IMR-90 (cell line): ENCODE results near the gene INO80. TPM values are rescaled to one million over a fixed set of nuclear protein-coding genes. Genes with fewer than 3 reads are reported as not detected.

Source experiments
- ATAC-seq: fragments of 200-7000 bp; cut with Tn5 transposase; 2 replicates; pipeline ENCODE4 v1.9.1; 2020; ENCODE audit warnings: low read depth, mild to moderate bottlenecking, moderate library complexity
- BruUV-seq: library from RNA; stranded (reverse); fragments of 400-500 nt; replicated peaks from 2 replicates; lab custom pipeline; 2021; lab: Mats Ljungman, UMichigan
- CTCF ChIA-PET: fragments of 300-600 bp; formaldehyde crosslinking; extraction: SDS; loops from one replicate; lab custom pipeline; 2021; ENCODE audit warnings: antibody characterized with exemption; lab: Yijun Ruan, JAX
- POLR2A ChIA-PET: fragments of 300-600 bp; sonication (Branson Sonifier 250); formaldehyde crosslinking; loops from one replicate; lab custom pipeline; 2022; ENCODE audit warnings: antibody characterized with exemption; ENCODE audit not compliant: unreplicated experiment; lab: Charles Lee
- DNase-seq: peaks from one replicate; pipeline ENCODE4 v3.0.0; 2013
- H2AFZ ChIP-seq: replicated peaks from 2 replicates; pipeline ENCODE3; 2013; ENCODE audit warnings: low read length, mild to moderate bottlenecking; ENCODE audit not compliant: poor library complexity
- H2AK5ac ChIP-seq: 2 replicates; pipeline ENCODE4 v1.6.1; 2013; ENCODE audit warnings: low read depth, low read length, inconsistent platforms
- H2AK9ac ChIP-seq: replicated peaks from 2 replicates; pipeline ENCODE3; 2013; ENCODE audit warnings: mild to moderate bottlenecking, low read depth, low read length, moderate library complexity; ENCODE audit not compliant: poor library complexity
- H2BK120ac ChIP-seq: 2 replicates; pipeline ENCODE4 v1.6.1; 2013; ENCODE audit warnings: low read depth, low read length, inconsistent platforms
- H2BK15ac ChIP-seq: 3 replicates; pipeline ENCODE4 v1.6.1; 2013; ENCODE audit warnings: low read depth, low read length, inconsistent platforms
- H2BK20ac ChIP-seq: 2 replicates; pipeline ENCODE4 v1.6.1; 2013; ENCODE audit warnings: low read depth, mild to moderate bottlenecking, inconsistent platforms, low read length, moderate library complexity
- H2BK5ac ChIP-seq: 2 replicates; pipeline ENCODE4 v1.6.1; 2013; ENCODE audit warnings: mild to moderate bottlenecking, low read depth, low read length, inconsistent platforms; ENCODE audit not compliant: poor library complexity, severe bottlenecking
- H3K14ac ChIP-seq: replicated peaks from 2 replicates; pipeline ENCODE4 v1.6.1; 2013; ENCODE audit warnings: low read depth, low read length, inconsistent platforms
- H3K18ac ChIP-seq: 2 replicates; pipeline ENCODE4 v1.6.1; 2013; ENCODE audit warnings: low read depth, low read length, control low read depth
- H3K23ac ChIP-seq: 2 replicates; pipeline ENCODE4 v1.6.1; 2013; ENCODE audit warnings: low read depth, low read length, inconsistent platforms
- H3K27ac ChIP-seq: 2 replicates; pipeline ENCODE4 v1.5.1; 2013; ENCODE audit warnings: mild to moderate bottlenecking, control low read depth, low read length; ENCODE audit not compliant: insufficient read depth
- H3K27me3 ChIP-seq: 2 replicates; pipeline ENCODE4 v1.6.1; 2013; ENCODE audit warnings: low read length; ENCODE audit not compliant: control insufficient read depth, insufficient read depth
- H3K36me3 ChIP-seq: 2 replicates; pipeline ENCODE4 v1.6.1; 2013; ENCODE audit warnings: low read length, mixed read lengths; ENCODE audit not compliant: control insufficient read depth, insufficient read depth
- H3K4ac ChIP-seq: 2 replicates; pipeline ENCODE4 v1.6.1; 2013; ENCODE audit warnings: low read depth, low read length, inconsistent platforms
- H3K4me1 ChIP-seq: 2 replicates; pipeline ENCODE4 v1.6.1; 2013; ENCODE audit warnings: low read length, mixed read lengths; ENCODE audit not compliant: control insufficient read depth, insufficient read depth
- H3K4me2 ChIP-seq: 2 replicates; pipeline ENCODE4 v1.6.1; 2013; ENCODE audit warnings: low read depth, mild to moderate bottlenecking, control low read depth, low read length, moderate library complexity
- H3K4me3 ChIP-seq: 2 replicates; pipeline ENCODE4 v1.5.1; 2013; ENCODE audit warnings: low read depth, mild to moderate bottlenecking, control low read depth, low read length, moderate library complexity; ENCODE audit not compliant: insufficient read depth
- H3K56ac ChIP-seq: 2 replicates; pipeline ENCODE4 v1.6.1; 2013; ENCODE audit warnings: low read length, inconsistent platforms; ENCODE audit not compliant: insufficient read depth; ENCODE audit errors: extremely low read depth
- H3K79me1 ChIP-seq, 2 experiments: 2 replicates each; pipeline ENCODE4 v1.6.1; 2013; ENCODE audit warnings: low read length in 2 of 2, inconsistent platforms in 1 of 2, low read depth in 1 of 2
- H3K9ac ChIP-seq: 2 replicates; pipeline ENCODE4 v1.6.1; 2013; ENCODE audit warnings: low read depth, low read length, control low read depth
- H3K9me1 ChIP-seq: 2 replicates; pipeline ENCODE4 v1.6.1; 2013; ENCODE audit warnings: low read length, inconsistent platforms; ENCODE audit not compliant: insufficient read depth
- H3K9me3 ChIP-seq: 2 replicates; pipeline ENCODE4 v1.6.1; 2013; ENCODE audit warnings: low read length; ENCODE audit not compliant: control insufficient read depth, insufficient read depth
- H4K20me1 ChIP-seq: 2 replicates; pipeline ENCODE4 v1.6.1; 2013; ENCODE audit warnings: low read length, inconsistent platforms; ENCODE audit not compliant: insufficient read depth
- H4K5ac ChIP-seq: 2 replicates; pipeline ENCODE4 v1.6.1; 2013; ENCODE audit warnings: mild to moderate bottlenecking, low read depth, low read length, control low read depth
- H4K8ac ChIP-seq, 2 experiments: 2 replicates each; pipeline ENCODE4 v1.6.1; 2013; ENCODE audit warnings: low read depth in 2 of 2, low read length in 2 of 2, control low read depth in 1 of 2, inconsistent platforms in 1 of 2
- H4K91ac ChIP-seq: 2 replicates; pipeline ENCODE4 v1.6.1; 2013; ENCODE audit warnings: low read depth, low read length, inconsistent platforms; ENCODE audit not compliant: insufficient read depth
- CHD1 ChIP-seq: IDR thresholded peaks from 2 replicates; pipeline ENCODE4 v1.6.1; 2012; ENCODE audit warnings: low read depth, low read length, improper control_type of control experiment
- ELK1 ChIP-seq: fragments of 150-350 bp; IDR thresholded peaks from 2 replicates; pipeline ENCODE4 v1.6.1; 2016; ENCODE audit warnings: low read depth, mild to moderate bottlenecking, low read length, moderate library complexity, borderline replicate concordance
- FOS ChIP-seq: fragments of 150-350 bp; IDR thresholded peaks from 2 replicates; pipeline ENCODE4 v1.6.1; 2016; ENCODE audit warnings: low read depth, low read length
- MAFK ChIP-seq: IDR thresholded peaks from 2 replicates; pipeline ENCODE4 v1.6.1; 2012; ENCODE audit warnings: low read depth, low read length, improper control_type of control experiment
- MAZ ChIP-seq: IDR thresholded peaks from 2 replicates; pipeline ENCODE4 v1.6.1; 2012; ENCODE audit warnings: low read depth, mild to moderate bottlenecking, low read length, improper control_type of control experiment, moderate library complexity, borderline replicate concordance
- POLR2A ChIP-seq: IDR thresholded peaks from 2 replicates; pipeline ENCODE4 v1.6.1; 2012; ENCODE audit warnings: mild to moderate bottlenecking, low read depth, low read length
- RCOR1 ChIP-seq: IDR thresholded peaks from 2 replicates; pipeline ENCODE4 v1.6.1; 2012; ENCODE audit warnings: mild to moderate bottlenecking, low read length, improper control_type of control experiment; ENCODE audit not compliant: insufficient replicate concordance
- RFX5 ChIP-seq: IDR thresholded peaks from 2 replicates; pipeline ENCODE4 v1.8.0; 2012; ENCODE audit warnings: low read depth, mild to moderate bottlenecking, low read length, moderate library complexity
- SMC3 ChIP-seq: fragments of 150-350 bp; IDR thresholded peaks from 2 replicates; pipeline ENCODE4 v1.6.1; 2016; ENCODE audit warnings: low read depth, mild to moderate bottlenecking, antibody characterized with exemption, low read length, moderate library complexity
- WGBS, 2 experiments: methylation state at CpG; one replicate each; pipeline versions ENCODE4 v1.1.5 to v1.1.7; 2013; ENCODE audit warnings: missing lambda C conversion rate in 2 of 2; ENCODE audit not compliant: insufficient read length in 1 of 2; ENCODE audit errors: extremely low coverage in 2 of 2; 5-methylcytosine and 5-hydroxymethylcytosine counted together
- dilution Hi-C: fragments of 300-500 bp; cut with HindIII; formaldehyde crosslinking; loops from one replicate; pipeline ENCODE4 v1.14.3; 2018; ENCODE audit warnings: low sequenced_read_pairs; ENCODE audit not compliant: unreplicated experiment
- in situ Hi-C: fragments of 300-500 bp; cut with MboI; formaldehyde crosslinking; loops from 3 replicates; pipeline ENCODE4 v1.14.3; 2019; ENCODE audit warnings: low sequenced_read_pairs, inconsistent platforms, mixed read lengths
- intact Hi-C: fragments of 100-400 bp; cut with micrococcal nuclease; formaldehyde crosslinking; loops from 2 replicates; pipeline ENCODE4 v1.10.0; 2022
- polyA plus RNA-seq, 3 experiments: library from polyadenylated mRNA; depleted of rRNA; stranded (reverse); fragments of >200 nt; gene quantifications; 2 replicates each; pipeline ENCODE4 v1.2.3, GENCODE V29; 2012; ENCODE audit warnings: low replicate concordance in 1 of 3
- total RNA-seq: library from RNA; depleted of rRNA; stranded (reverse); fragments of >200 nt; gene quantifications from 2 replicates; pipeline ENCODE4 v1.2.3, GENCODE V29; 2012

The INO80 gene
- total and polyA plus RNA-seq, 2 of the 4 experiments (the other 2 are of a cell fraction): 6.0 to 13.3 TPM

- H3K18ac ChIP-seq: peak overlapping the region; percentile 69
- peaks cover 16% of the 10 kb centered on the region for H3K4me1 ChIP-seq
- H3K4ac ChIP-seq: peak overlapping the region; percentile 87
- peak overlapping the region; percentile 45 for H3K27ac ChIP-seq
- H2BK15ac ChIP-seq: peak overlapping the region; percentile 97; the same call in 2 of the 3 replicates
- no TSS peak for BruUV-seq
- WGBS, 2 experiments: 100% methylated on average over 2 of the region's 15 CpGs; no CpG with 5 or more reads in 1 of the 2 experiments
- DNase-seq: no peak
- H3K9me3 ChIP-seq: no peaks in the 10 kb centered on the region
- peak overlapping the region; percentile 64 for H2BK120ac ChIP-seq
- intact Hi-C loops: loop anchor here (1.0 to 5.0 kb wide), 2 partner anchors 38 to 80 kb away; no protein-coding TSS in a partner anchor
- H3K4me2 ChIP-seq: peak overlapping the region; percentile 63
- H2AFZ ChIP-seq: peak overlapping the region; percentile 96
- H4K8ac ChIP-seq: peak overlapping the region; percentile 90 to 92
- H3K4me3 ChIP-seq: peak overlapping the region; percentile 30
- H4K5ac ChIP-seq: peak overlapping the region; percentile 80
- peak overlapping the region; percentile 54 for H3K9ac ChIP-seq
- H3K14ac ChIP-seq: peak overlapping the region; percentile 94
- no peaks in the 10 kb centered on the region; the same call in 1 of the 2 replicates for H4K20me1 ChIP-seq
- peak overlapping the region; percentile 83 for H2BK5ac ChIP-seq
- CTCF ChIA-PET: interaction anchor here (0.9 to 3.6 kb wide), 10 partner anchors 10 to 82 kb away, joined by 3 to 39 read pairs (median 6); partner anchors contain the start of genes CHAC1 and DLL4
- dilution Hi-C loops: no loop called here
- H3K27me3 ChIP-seq: no peaks in the 10 kb centered on the region
- peak overlapping the region; percentile 92 for H2AK5ac ChIP-seq
- H2AK9ac ChIP-seq: peak overlapping the region; percentile 98
- H3K36me3 ChIP-seq: peaks cover 4% of the 10 kb centered on the region
- H3K56ac ChIP-seq: peak overlapping the region; percentile 68
- H3K23ac ChIP-seq: peak overlapping the region; percentile 82
- no peak; the same call in 1 of the 2 replicates for ATAC-seq
- peak overlapping the region; percentile 7; the same call in 1 of the 2 replicates for H2BK20ac ChIP-seq
- POLR2A ChIA-PET: interaction anchor here (0.6 to 1.1 kb wide), 3 partner anchors 11 to 79 kb away, joined by 3 to 6 read pairs (median 3); partner anchors contain the start of gene CHAC1
- TF ChIP-seq RFX5 (no peak), CHD1 (no peak), FOS (no peak), RCOR1 (no peak), MAFK (no peak), ELK1 (no peak), SMC3 (no peak), POLR2A (no peak), MAZ (no peak)
- peaks cover 14 to 28% of the 10 kb centered on the region in 2 experiments; a peak in 3 of 4 replicates for H3K79me1 ChIP-seq
- peaks cover 18% of the 10 kb centered on the region for H3K9me1 ChIP-seq
- H4K91ac ChIP-seq: peak overlapping the region; percentile 80
- in situ Hi-C loops: loop anchor here (5.0 kb wide), 1 partner anchor 80 kb away; no protein-coding TSS in a partner anchor
Observed at GRCh38 chr15:40942337-40942854, 173.7 kb downstream of the INO80 start.
